ENCODE measurements around the gene RAB8A.

GRCh38 chr19:16115301-16116039, 3.8 kb downstream of the RAB8A start:
- TF ChIP-seq, protein P1, sequence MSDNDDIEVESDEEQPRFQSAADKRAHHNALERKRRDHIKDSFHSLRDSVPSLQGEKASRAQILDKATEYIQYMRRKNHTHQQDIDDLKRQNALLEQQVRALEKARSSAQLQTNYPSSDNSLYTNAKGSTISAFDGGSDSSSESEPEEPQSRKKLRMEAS (CRISPR knock-in tag; IDR thresholded peaks at IDR 0.05), result no peak
- TF ChIP-seq STAG1 (CRISPR knock-in tag; IDR thresholded peaks at IDR 0.05; ENCODE audit: borderline replicate concordance) (no peak), POLR2AphosphoS5 (IDR thresholded peaks at IDR 0.05; ENCODE audit: control insufficient read depth, insufficient read depth, low read depth, low read length) (no peak), MAFK (IDR thresholded peaks at IDR 0.05; ENCODE audit: low read length) (no peak), ATF3 (IDR thresholded peaks at IDR 0.05) (no peak), ATF3 (CRISPR knock-in tag; conservative IDR thresholded peaks at IDR 0.05) (no peak), REST (IDR thresholded peaks at IDR 0.05; ENCODE audit: borderline replicate concordance) (no peak), REST (CRISPR knock-in tag; IDR thresholded peaks at IDR 0.05; ENCODE audit: low read depth) (no peak), L3MBTL2 (IDR thresholded peaks at IDR 0.05) (no peak), NFE2 (IDR thresholded peaks at IDR 0.05; ENCODE audit: low read depth) (no peak), POLR2A (conservative IDR thresholded peaks at IDR 0.05) (no peak), RAD21 (CRISPR knock-in tag; conservative IDR thresholded peaks at IDR 0.05 in 1 of 2, IDR thresholded peaks at IDR 0.05 in 1 of 2) (no peak), ZNF146 (CRISPR knock-in tag; IDR thresholded peaks at IDR 0.05; ENCODE audit: unreplicated experiment) (no peak), RBM17 (IDR thresholded peaks at IDR 0.05; ENCODE audit: borderline replicate concordance, low read depth, low read length) (no peak)
- TF ChIP-seq, protein P2, sequence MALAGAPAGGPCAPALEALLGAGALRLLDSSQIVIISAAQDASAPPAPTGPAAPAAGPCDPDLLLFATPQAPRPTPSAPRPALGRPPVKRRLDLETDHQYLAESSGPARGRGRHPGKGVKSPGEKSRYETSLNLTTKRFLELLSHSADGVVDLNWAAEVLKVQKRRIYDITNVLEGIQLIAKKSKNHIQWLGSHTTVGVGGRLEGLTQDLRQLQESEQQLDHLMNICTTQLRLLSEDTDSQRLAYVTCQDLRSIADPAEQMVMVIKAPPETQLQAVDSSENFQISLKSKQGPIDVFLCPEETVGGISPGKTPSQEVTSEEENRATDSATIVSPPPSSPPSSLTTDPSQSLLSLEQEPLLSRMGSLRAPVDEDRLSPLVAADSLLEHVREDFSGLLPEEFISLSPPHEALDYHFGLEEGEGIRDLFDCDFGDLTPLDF (CRISPR knock-in tag; IDR thresholded peaks at IDR 0.05), result no peak
- TF ChIP-seq, protein P3, sequence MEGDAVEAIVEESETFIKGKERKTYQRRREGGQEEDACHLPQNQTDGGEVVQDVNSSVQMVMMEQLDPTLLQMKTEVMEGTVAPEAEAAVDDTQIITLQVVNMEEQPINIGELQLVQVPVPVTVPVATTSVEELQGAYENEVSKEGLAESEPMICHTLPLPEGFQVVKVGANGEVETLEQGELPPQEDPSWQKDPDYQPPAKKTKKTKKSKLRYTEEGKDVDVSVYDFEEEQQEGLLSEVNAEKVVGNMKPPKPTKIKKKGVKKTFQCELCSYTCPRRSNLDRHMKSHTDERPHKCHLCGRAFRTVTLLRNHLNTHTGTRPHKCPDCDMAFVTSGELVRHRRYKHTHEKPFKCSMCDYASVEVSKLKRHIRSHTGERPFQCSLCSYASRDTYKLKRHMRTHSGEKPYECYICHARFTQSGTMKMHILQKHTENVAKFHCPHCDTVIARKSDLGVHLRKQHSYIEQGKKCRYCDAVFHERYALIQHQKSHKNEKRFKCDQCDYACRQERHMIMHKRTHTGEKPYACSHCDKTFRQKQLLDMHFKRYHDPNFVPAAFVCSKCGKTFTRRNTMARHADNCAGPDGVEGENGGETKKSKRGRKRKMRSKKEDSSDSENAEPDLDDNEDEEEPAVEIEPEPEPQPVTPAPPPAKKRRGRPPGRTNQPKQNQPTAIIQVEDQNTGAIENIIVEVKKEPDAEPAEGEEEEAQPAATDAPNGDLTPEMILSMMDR (IDR thresholded peaks at IDR 0.05 in 2 of 3, conservative IDR thresholded peaks at IDR 0.05 in 1 of 3; ENCODE audit: insufficient read depth in 2 of 3, low read depth in 1 of 3, low read length in 3 of 3), result no peak
